Astrocyte (in vitro differentiated cells and primary cell): ENCODE data around the gene SERPINB13. TPM values are rescaled to one million over a fixed set of nuclear protein-coding genes. Genes with fewer than 3 reads are reported as not detected.

Experiments used
- DNase-seq: peaks from one replicate; pipeline ENCODE4 v3.0.0-alpha.2; 2010; ENCODE audit warnings: low read depth
- FAIRE-seq: peaks from 2 replicates; lab custom pipeline; 2011; peaks lifted over from hg19 to GRCh38; lab: Jason Lieb, UNC
- H2AFZ ChIP-seq: 2 replicates; pipeline ENCODE4 v1.6.0; 2012; ENCODE audit warnings: low read depth, low read length, inconsistent platforms
- H3K27ac ChIP-seq: 2 replicates; pipeline ENCODE4 v1.5.1; 2011; ENCODE audit warnings: low read depth, low read length, inconsistent platforms
- H3K27me3 ChIP-seq: 2 replicates; pipeline ENCODE4 v1.6.0; 2011; ENCODE audit warnings: low read length, inconsistent platforms; ENCODE audit not compliant: insufficient read depth
- H3K36me3 ChIP-seq: 2 replicates; pipeline ENCODE4 v1.5.1; 2011; ENCODE audit warnings: low read length, inconsistent platforms; ENCODE audit not compliant: insufficient read depth
- H3K4me1 ChIP-seq: 2 replicates; pipeline ENCODE4 v1.5.1; 2011; ENCODE audit warnings: low read length, inconsistent platforms; ENCODE audit not compliant: insufficient read depth
- H3K4me2 ChIP-seq: 2 replicates; pipeline ENCODE4 v1.6.0; 2012; ENCODE audit warnings: low read length, inconsistent platforms
- H3K4me3 ChIP-seq: 2 replicates; pipeline ENCODE4 v1.5.1; 2011; ENCODE audit warnings: low read depth, mild to moderate bottlenecking, low read length, inconsistent platforms; ENCODE audit not compliant: insufficient read depth
- H3K79me2 ChIP-seq: 2 replicates; pipeline ENCODE4 v1.6.0; 2012; ENCODE audit warnings: mild to moderate bottlenecking, low read length, inconsistent platforms; ENCODE audit not compliant: insufficient read depth
- H3K9ac ChIP-seq: 2 replicates; pipeline ENCODE4 v1.6.0; 2012; ENCODE audit warnings: mild to moderate bottlenecking, low read length, inconsistent platforms
- H3K9me3 ChIP-seq: 2 replicates; pipeline ENCODE4 v1.5.1; 2012; ENCODE audit warnings: low read depth, mild to moderate bottlenecking, low read length, inconsistent platforms; ENCODE audit not compliant: insufficient read depth
- H4K20me1 ChIP-seq: 2 replicates; pipeline ENCODE4 v1.6.0; 2012; ENCODE audit warnings: low read length, inconsistent platforms; ENCODE audit not compliant: insufficient read depth
- H3K27ac Mint-ChIP-seq: one replicate; pipeline ENCODE4 v1.8.0; 2021; ENCODE audit warnings: mild to moderate bottlenecking, mixed read lengths; ENCODE audit not compliant: unreplicated experiment
- H3K27me3 Mint-ChIP-seq: one replicate; pipeline ENCODE4 v1.8.0; 2021; ENCODE audit warnings: low read depth, mixed read lengths; ENCODE audit not compliant: unreplicated experiment
- H3K36me3 Mint-ChIP-seq: one replicate; pipeline ENCODE4 v1.8.0; 2021; ENCODE audit warnings: low read depth, mixed read lengths; ENCODE audit not compliant: unreplicated experiment
- H3K4me1 Mint-ChIP-seq: one replicate; pipeline ENCODE4 v1.8.0; 2021; ENCODE audit warnings: low read depth, mixed read lengths; ENCODE audit not compliant: unreplicated experiment
- H3K4me3 Mint-ChIP-seq: one replicate; pipeline ENCODE4 v1.8.0; 2021; ENCODE audit warnings: mild to moderate bottlenecking, moderate library complexity, mixed read lengths; ENCODE audit not compliant: unreplicated experiment
- H3K9me3 Mint-ChIP-seq: one replicate; pipeline ENCODE4 v1.8.0; 2021; ENCODE audit warnings: mild to moderate bottlenecking, mixed read lengths; ENCODE audit not compliant: unreplicated experiment
- EZH2 ChIP-seq: IDR thresholded peaks from 2 replicates; pipeline ENCODE4 v1.6.1; 2012; ENCODE audit warnings: mild to moderate bottlenecking, low read length, inconsistent platforms; ENCODE audit not compliant: insufficient read depth
- total RNA-seq: library from RNA; stranded (reverse); gene quantifications from 2 replicates; pipeline ENCODE4 v1.2.1, GENCODE V29; 2021
- TF ChIP-seq, protein P1 (sequence below): IDR thresholded peaks from 2 replicates; pipeline ENCODE4 v1.5.1; 2011; ENCODE audit warnings: low read depth, mild to moderate bottlenecking, inconsistent platforms, low read length, moderate library complexity; ENCODE audit not compliant: insufficient read depth

The SERPINB13 gene
- total RNA-seq, 1 donor from 2014 or later: not detected

DNA sequence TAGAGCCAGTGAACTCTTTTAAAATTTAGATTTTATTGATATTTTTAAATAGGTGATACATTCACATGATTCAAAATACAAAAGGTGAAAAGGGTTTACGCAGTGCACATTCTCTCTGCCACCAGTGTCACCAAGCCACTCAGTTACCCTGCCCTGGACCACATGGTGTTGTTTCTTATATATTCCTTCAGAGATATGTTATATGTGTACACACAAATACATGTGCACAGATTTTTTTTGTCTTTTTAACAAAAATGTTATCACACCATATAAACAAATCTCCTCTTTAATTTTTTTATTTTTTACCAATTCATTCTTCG, 30.7 kb downstream of the SERPINB13 start:
- H3K79me2 ChIP-seq: no peaks in the 10 kb centered on the region

DNA sequence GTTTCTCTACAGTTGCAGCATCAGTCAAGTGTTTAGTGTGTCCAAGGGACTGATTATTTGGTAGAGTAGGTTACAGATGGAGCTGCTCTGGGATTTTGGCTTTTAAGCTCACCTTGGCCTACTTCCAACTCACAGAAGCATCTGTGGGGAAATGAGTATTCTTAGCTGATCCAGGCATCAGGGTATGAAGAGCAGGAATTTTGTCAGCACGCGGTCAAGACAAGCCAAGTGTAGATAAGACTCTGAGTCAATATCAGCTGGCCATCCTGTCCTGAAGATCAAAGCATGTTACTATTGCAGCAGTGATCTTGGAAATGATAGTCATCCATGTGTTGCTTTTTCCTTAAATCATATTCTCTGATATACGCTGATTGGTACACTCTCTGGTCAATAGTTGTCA, 32.5 kb downstream of the SERPINB13 start:
- DNase-seq (no peak), FAIRE-seq (no peak)
- Histone ChIP-seq H2AFZ (no peak overlapping the region), H3K9me3 (peaks cover 4% of the 10 kb centered on the region), H4K20me1 (no peaks in the 10 kb centered on the region), H3K9ac (no peak overlapping the region), H3K27me3 (no peaks in the 10 kb centered on the region), H3K4me3 (no peak overlapping the region), H3K27ac (no peak overlapping the region), H3K79me2 (no peaks in the 10 kb centered on the region), H3K4me1 (no peaks in the 10 kb centered on the region), H3K36me3 (no peaks in the 10 kb centered on the region), H3K4me2 (no peak overlapping the region)
- H3K9me3 Mint-ChIP-seq: peaks cover 14% of the 10 kb centered on the region
- H3K4me1 Mint-ChIP-seq: no peaks in the 10 kb centered on the region
- no peaks in the 10 kb centered on the region for H3K27me3 Mint-ChIP-seq
- H3K27ac Mint-ChIP-seq: no peak overlapping the region
- H3K36me3 Mint-ChIP-seq: no peaks in the 10 kb centered on the region
- no peak overlapping the region for H3K4me3 Mint-ChIP-seq
- TF ChIP-seq EZH2: no peak

More for the DNA sequence above, 30.7 kb downstream of the SERPINB13 start:
- DNase-seq: no peak
- H3K4me2 ChIP-seq: no peak overlapping the region
- Mint-ChIP-seq H3K36me3 (no peaks in the 10 kb centered on the region), H3K9me3 (peaks cover 2% of the 10 kb centered on the region), H3K27ac (no peak overlapping the region), H3K4me3 (no peak overlapping the region), H3K27me3 (no peaks in the 10 kb centered on the region), H3K4me1 (no peaks in the 10 kb centered on the region)
- H3K27me3 ChIP-seq: no peaks in the 10 kb centered on the region
- no peaks in the 10 kb centered on the region for H3K9me3 ChIP-seq
- no peak overlapping the region for H2AFZ ChIP-seq
- H3K27ac ChIP-seq: no peak overlapping the region
- TF ChIP-seq, protein P1, sequence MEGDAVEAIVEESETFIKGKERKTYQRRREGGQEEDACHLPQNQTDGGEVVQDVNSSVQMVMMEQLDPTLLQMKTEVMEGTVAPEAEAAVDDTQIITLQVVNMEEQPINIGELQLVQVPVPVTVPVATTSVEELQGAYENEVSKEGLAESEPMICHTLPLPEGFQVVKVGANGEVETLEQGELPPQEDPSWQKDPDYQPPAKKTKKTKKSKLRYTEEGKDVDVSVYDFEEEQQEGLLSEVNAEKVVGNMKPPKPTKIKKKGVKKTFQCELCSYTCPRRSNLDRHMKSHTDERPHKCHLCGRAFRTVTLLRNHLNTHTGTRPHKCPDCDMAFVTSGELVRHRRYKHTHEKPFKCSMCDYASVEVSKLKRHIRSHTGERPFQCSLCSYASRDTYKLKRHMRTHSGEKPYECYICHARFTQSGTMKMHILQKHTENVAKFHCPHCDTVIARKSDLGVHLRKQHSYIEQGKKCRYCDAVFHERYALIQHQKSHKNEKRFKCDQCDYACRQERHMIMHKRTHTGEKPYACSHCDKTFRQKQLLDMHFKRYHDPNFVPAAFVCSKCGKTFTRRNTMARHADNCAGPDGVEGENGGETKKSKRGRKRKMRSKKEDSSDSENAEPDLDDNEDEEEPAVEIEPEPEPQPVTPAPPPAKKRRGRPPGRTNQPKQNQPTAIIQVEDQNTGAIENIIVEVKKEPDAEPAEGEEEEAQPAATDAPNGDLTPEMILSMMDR: no peak
- TF ChIP-seq EZH2: no peak
- no peaks in the 10 kb centered on the region for H3K4me1 ChIP-seq
- H4K20me1 ChIP-seq: no peaks in the 10 kb centered on the region
- H3K9ac ChIP-seq: no peak overlapping the region
- H3K4me3 ChIP-seq: no peak overlapping the region
- no peak for FAIRE-seq
- no peaks in the 10 kb centered on the region for H3K36me3 ChIP-seq

DNA sequence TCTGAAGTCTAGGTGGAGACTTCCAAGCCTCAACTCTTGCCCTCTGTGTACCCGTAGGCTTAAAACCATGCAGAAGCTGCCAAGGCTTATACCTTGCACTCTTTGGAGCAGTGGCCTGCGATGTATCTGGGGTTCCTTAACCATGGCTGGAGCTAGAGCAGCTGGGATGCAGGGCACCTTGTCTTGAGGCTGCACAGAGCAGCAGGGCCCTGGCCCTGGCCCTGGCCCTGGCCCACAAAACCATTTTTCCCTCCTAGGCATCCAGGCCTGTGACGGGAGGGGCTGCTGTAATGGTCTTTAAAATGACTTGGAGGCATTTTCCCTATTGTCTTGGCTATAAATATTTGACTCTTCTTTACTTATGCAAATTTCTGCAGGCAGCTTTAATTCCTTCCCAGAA, 37.7 kb downstream of the SERPINB13 start:
- H3K9me3 ChIP-seq: peaks cover 7% of the 10 kb centered on the region
- H3K27me3 ChIP-seq: no peaks in the 10 kb centered on the region
- H3K27ac ChIP-seq: no peak overlapping the region
- H3K9me3 Mint-ChIP-seq: peaks cover 39% of the 10 kb centered on the region
- no peak overlapping the region for H2AFZ ChIP-seq
- no peak overlapping the region for H3K4me2 ChIP-seq
- H3K4me1 Mint-ChIP-seq: no peaks in the 10 kb centered on the region
- H4K20me1 ChIP-seq: no peaks in the 10 kb centered on the region
- no peaks in the 10 kb centered on the region for H3K4me1 ChIP-seq
- no peaks in the 10 kb centered on the region for H3K36me3 ChIP-seq
- no peaks in the 10 kb centered on the region for H3K36me3 Mint-ChIP-seq
- no peak overlapping the region for H3K27ac Mint-ChIP-seq
- DNase-seq (no peak), FAIRE-seq (no peak)
- no peak overlapping the region for H3K4me3 ChIP-seq
- no peaks in the 10 kb centered on the region for H3K27me3 Mint-ChIP-seq
- no peak overlapping the region for H3K4me3 Mint-ChIP-seq
- H3K79me2 ChIP-seq: no peaks in the 10 kb centered on the region
- H3K9ac ChIP-seq: no peak overlapping the region
- TF ChIP-seq EZH2: no peak
- TF ChIP-seq, protein P1: no peak
